T-cell (primary cell): Measurements from ENCODE around the gene GDF7. TPM values are rescaled to one million over a fixed set of nuclear protein-coding genes. Genes with fewer than 3 reads are reported as not detected.
A peak's percentile ranks its signal among the peaks of the same experiment; 100 is the strongest.

Source experiments
- ATAC-seq, 4 experiments: fragments of 200-7000 bp in 3 of 4; fragments of 150-1000 bp in 1 of 4; cut with Tn5 transposase; replicated peaks in 1 of 4; 1 replicate in 3 of 4; 2 replicates in 1 of 4; pipeline ENCODE4 v1.10.0; 2021; ENCODE audit warnings: moderate library complexity in 3 of 4, mild to moderate bottlenecking in 2 of 4, moderate number of reproducible peaks in 1 of 4
- CTCF ChIA-PET, 2 donors: fragments of 300-600 bp; sonication (Branson Sonifier 250); formaldehyde crosslinking; loops; one replicate each; lab custom pipeline; 2022; ENCODE audit warnings: antibody characterized with exemption in 2 of 2; lab: Charles Lee
- POLR2A ChIA-PET, 2 donors: fragments of 300-600 bp; sonication (Branson Sonifier 250); formaldehyde crosslinking; loops; one replicate each; lab custom pipeline; 2022; ENCODE audit warnings: antibody characterized with exemption in 2 of 2; lab: Charles Lee
- DNase-seq, 35 experiments: peaks; one replicate each; pipeline versions ENCODE4 v3.0.0 to v3.0.0-alpha.2; 2013 to 2023
- H3K27ac ChIP-seq: one replicate; pipeline ENCODE4 v1.5.1; 2013; ENCODE audit warnings: low read length
- H3K27me3 ChIP-seq, 2 experiments: replicated peaks in 1 of 2; 1 replicate in 1 of 2; 2 replicates in 1 of 2; pipeline versions ENCODE4 v1.6.1 to v1.7.0; 2013; ENCODE audit warnings: low read length in 1 of 2, mixed read lengths in 1 of 2; ENCODE audit not compliant: control insufficient read depth in 2 of 2, insufficient read depth in 2 of 2; ENCODE audit errors: extremely low read depth in 1 of 2
- H3K36me3 ChIP-seq, 2 donors: 1 replicate in 1 of 2; 2 replicates in 1 of 2; pipeline versions ENCODE4 v1.6.1 to v1.7.0; 2013; ENCODE audit warnings: low read length in 1 of 2; ENCODE audit not compliant: control insufficient read depth in 2 of 2, insufficient read depth in 1 of 2; ENCODE audit errors: extremely low read depth in 1 of 2
- H3K4me1 ChIP-seq, 2 experiments: 1 replicate in 1 of 2; 2 replicates in 1 of 2; pipeline versions ENCODE4 v1.6.1 to v1.7.0; 2013; ENCODE audit warnings: low read length in 2 of 2, mixed read lengths in 1 of 2; ENCODE audit not compliant: insufficient read depth in 2 of 2, control insufficient read depth in 1 of 2; ENCODE audit errors: extremely low read depth in 1 of 2
- H3K4me3 ChIP-seq, 2 donors: 1 replicate in 1 of 2; 2 replicates in 1 of 2; pipeline versions ENCODE4 v1.5.1 to v1.7.0; 2013; ENCODE audit warnings: mild to moderate bottlenecking in 2 of 2, low read length in 1 of 2, moderate library complexity in 1 of 2; ENCODE audit not compliant: control insufficient read depth in 1 of 2; ENCODE audit errors: extremely low read depth in 1 of 2
- H3K9me3 ChIP-seq: 2 replicates; pipeline ENCODE4 v1.7.0; 2013
- H3K27ac Mint-ChIP-seq, 2 donors: one replicate each; pipeline ENCODE4 v1.8.0; 2020 to 2021; ENCODE audit warnings: mild to moderate bottlenecking in 2 of 2, mixed read lengths in 2 of 2
- H3K27me3 Mint-ChIP-seq, 2 donors: one replicate each; pipeline ENCODE4 v1.8.0; 2021 to 2022; ENCODE audit warnings: mixed read lengths in 2 of 2
- H3K36me3 Mint-ChIP-seq: one replicate; pipeline ENCODE4 v1.8.0; 2021; ENCODE audit warnings: mixed read lengths
- H3K4me1 Mint-ChIP-seq, 3 donors: one replicate each; pipeline ENCODE4 v1.8.0; 2020 to 2022; ENCODE audit warnings: mixed read lengths in 3 of 3, mild to moderate bottlenecking in 1 of 3
- H3K4me3 Mint-ChIP-seq, 3 donors: one replicate each; pipeline ENCODE4 v1.8.0; 2020 to 2022; ENCODE audit warnings: mild to moderate bottlenecking in 3 of 3, mixed read lengths in 3 of 3, moderate library complexity in 3 of 3
- H3K9me3 Mint-ChIP-seq, 3 donors: one replicate each; pipeline ENCODE4 v1.8.0; 2020 to 2022; ENCODE audit warnings: mixed read lengths in 3 of 3
- WGBS: methylation state at CpG from one replicate; pipeline ENCODE4 v1.1.5; 2013; ENCODE audit warnings: missing lambda C conversion rate; ENCODE audit not compliant: insufficient coverage; 5-methylcytosine and 5-hydroxymethylcytosine counted together
- total RNA-seq, 35 experiments: library from RNA in 6 of 35; stranded (reverse) in 6 of 35; fragments of 120-200 nt in 1 of 35; gene quantifications; one replicate each; pipeline versions ENCODE4 v1.2.1 to v1.2.4 and lab custom pipeline; 2013 to 2026

The GDF7 gene
- total RNA-seq, 5 donors from 2014 or later (not counting 1 experiment from before 2014, with no cell fraction given): 0.10 to 0.51 (median 0.16) TPM

GRCh38 chr2:20650877-20651730, 15.8 kb upstream of the GDF7 start, which contains the start of gene HS1BP3:
Gene HS1BP3 (minus strand): TSS chr2:20651098. CDS start chr2:20651063, 35 bp downstream.
- peaks cover 0 to 4% of the 10 kb centered on the region in 2 donors for H3K27me3 Mint-ChIP-seq
- peak; percentile 73 to 97 (median 85) for DNase-seq
- H3K36me3 ChIP-seq: no peaks in the 10 kb centered on the region
- no peaks in the 10 kb centered on the region for H3K27me3 ChIP-seq
- ChIA-PET CTCF (interaction anchor here (0.5 to 3.6 kb wide), 23 partner anchors 9 to 600 kb away, joined by 3 to 31 read pairs (median 4); partner anchors contain the start of genes GDF7 (in 1 of the 2), LAPTM4A (in 1 of the 2) and RHOB (in 1 of the 2)), POLR2A (interaction anchor here (0.5 to 2.3 kb wide), 6 partner anchors 10 to 302 kb away, joined by 3 to 22 read pairs (median 3); partner anchors contain the start of genes LDAH (in 1 of the 2) and RHOB (in 1 of the 2))
- H3K4me3 Mint-ChIP-seq: peak within 1 kb of the TSS; percentile 83 to 91 (median 87)
- H3K4me1 Mint-ChIP-seq: peaks cover 32 to 42% (median 36%) of the 10 kb centered on the region in 3 donors
- peak within 1 kb of the TSS; percentile 71 to 81 for H3K4me3 ChIP-seq
- H3K9me3 Mint-ChIP-seq: no peaks in the 10 kb centered on the region
- H3K4me1 ChIP-seq: peaks cover 4 to 30% of the 10 kb centered on the region in 2 experiments
- no peaks in the 10 kb centered on the region for H3K9me3 ChIP-seq
- H3K27ac Mint-ChIP-seq: peak within 1 kb of the TSS; percentile 94 to 96
- 3% methylated on average over 72 of the region's 72 CpGs for WGBS
- ATAC-seq: peak; percentile 92 to 98 (median 96)
- H3K27ac ChIP-seq: peak within 1 kb of the TSS; percentile 93
- H3K36me3 Mint-ChIP-seq: no peaks in the 10 kb centered on the region

GRCh38 chr2:20651731-20652099, 15.2 kb upstream of the GDF7 start:
- Mint-ChIP-seq H3K4me1 (peaks cover 32 to 42% (median 36%) of the 10 kb centered on the region in 3 donors), H3K4me3 (peak overlapping the region; percentile 73 to 91 (median 87)), H3K36me3 (no peaks in the 10 kb centered on the region), H3K9me3 (no peaks in the 10 kb centered on the region), H3K27ac (peak overlapping the region; percentile 94 to 96), H3K27me3 (peaks cover 0 to 4% of the 10 kb centered on the region in 2 donors)
- Histone ChIP-seq H3K36me3 (no peaks in the 10 kb centered on the region), H3K27me3 (peaks cover 0 to 5% of the 10 kb centered on the region in 2 experiments), H3K27ac (peak overlapping the region; percentile 93), H3K4me3 (peak overlapping the region in 1 of 2 donors; percentile 50), H3K9me3 (no peaks in the 10 kb centered on the region), H3K4me1 (peaks cover 4 to 30% of the 10 kb centered on the region in 2 experiments)
- POLR2A ChIA-PET: interaction anchor here (0.7 to 2.3 kb wide), 4 partner anchors 10 to 205 kb away, joined by 3 to 22 read pairs (median 3); partner anchors contain the start of genes LDAH (in 1 of the 2) and RHOB (in 1 of the 2)
- ATAC-seq (no peak), DNase-seq (no peak)
- CTCF ChIA-PET: interaction anchor here (0.5 to 3.6 kb wide), 16 partner anchors 9 to 600 kb away, joined by 3 to 31 read pairs (median 5); partner anchors contain the start of genes GDF7 (in 1 of the 2), LAPTM4A (in 1 of the 2) and RHOB (in 1 of the 2)
- WGBS: 71% methylated on average over 2 of the region's 7 CpGs

- no peaks in the 10 kb centered on the region for H3K9me3 Mint-ChIP-seq
- Histone ChIP-seq H3K9me3 (no peaks in the 10 kb centered on the region), H3K36me3 (no peaks in the 10 kb centered on the region), H3K27me3 (peaks cover 0 to 7% of the 10 kb centered on the region in 2 experiments), H3K27ac (no peak overlapping the region), H3K4me3 (no peak overlapping the region), H3K4me1 (peaks cover 4 to 30% of the 10 kb centered on the region in 2 experiments)
- H3K36me3 Mint-ChIP-seq: no peaks in the 10 kb centered on the region
- H3K4me1 Mint-ChIP-seq: peaks cover 32 to 42% (median 36%) of the 10 kb centered on the region in 3 donors
- ATAC-seq (no peak), DNase-seq (no peak)
- 96% methylated on average over 4 of the region's 7 CpGs for WGBS
- peak overlapping the region; percentile 73 to 91 (median 87) for H3K4me3 Mint-ChIP-seq
- CTCF ChIA-PET: interaction anchor here (0.6 to 3.6 kb wide), 6 partner anchors 9 to 351 kb away, joined by 6 to 31 read pairs (median 13); partner anchors contain the start of genes GDF7 (in 1 of the 2) and RHOB (in 1 of the 2)
- peak overlapping the region; percentile 94 to 96 for H3K27ac Mint-ChIP-seq
- H3K27me3 Mint-ChIP-seq: peaks cover 0 to 4% of the 10 kb centered on the region in 2 donors
- POLR2A ChIA-PET: interaction anchor here in 1 of 2 donors (2.3 kb wide), 1 partner anchor 205 kb away, joined by 22 read pairs; the partner anchor contains the start of gene RHOB
Measured at GRCh38 chr2:20652141-20652540, 14.8 kb upstream of the GDF7 start.

- Mint-ChIP-seq H3K4me3 (no peak overlapping the region), H3K27ac (peak overlapping the region in 1 of 2 donors; percentile 29), H3K27me3 (peaks cover 2 to 5% of the 10 kb centered on the region in 2 donors), H3K4me1 (peaks cover 31 to 39% (median 35%) of the 10 kb centered on the region in 3 donors), H3K36me3 (no peaks in the 10 kb centered on the region), H3K9me3 (no peaks in the 10 kb centered on the region)
- peaks cover 0 to 7% of the 10 kb centered on the region in 2 experiments for H3K27me3 ChIP-seq
- H3K9me3 ChIP-seq: no peaks in the 10 kb centered on the region
- ATAC-seq (no peak), DNase-seq (no peak)
- H3K4me1 ChIP-seq: peaks cover 4 to 29% of the 10 kb centered on the region in 2 experiments
- ChIA-PET CTCF (interaction anchor here (0.5 to 3.6 kb wide), 5 partner anchors 8 to 220 kb away, joined by 3 to 31 read pairs (median 19); partner anchors contain the start of gene RHOB (in 1 of the 2)), POLR2A (no interaction called here)
- no peak overlapping the region for H3K27ac ChIP-seq
- WGBS: 92% methylated on average over 9 of the region's 11 CpGs
- no peaks in the 10 kb centered on the region for H3K36me3 ChIP-seq
- no peak overlapping the region for H3K4me3 ChIP-seq
Measured at GRCh38 chr2:20652673-20653575, 14.0 kb upstream of the GDF7 start.

GRCh38 chr2:20653695-20654534, 13.0 kb upstream of the GDF7 start:
- ATAC-seq: no peak
- ChIA-PET POLR2A (no interaction called here), CTCF (interaction anchor here (0.5 to 1.5 kb wide), 3 partner anchors 11 to 209 kb away, joined by 3 to 7 read pairs (median 4); no protein-coding TSS in a partner anchor)
- Histone ChIP-seq H3K4me3 (no peak overlapping the region), H3K27ac (no peak overlapping the region), H3K9me3 (no peaks in the 10 kb centered on the region), H3K27me3 (peaks cover 0 to 7% of the 10 kb centered on the region in 2 experiments), H3K36me3 (no peaks in the 10 kb centered on the region), H3K4me1 (peaks cover 4 to 26% of the 10 kb centered on the region in 2 experiments)
- DNase-seq: no peak
- peaks cover 8 to 13% of the 10 kb centered on the region in 2 donors for H3K27me3 Mint-ChIP-seq
- peaks cover 23 to 29% (median 25%) of the 10 kb centered on the region in 3 donors for H3K4me1 Mint-ChIP-seq
- H3K4me3 Mint-ChIP-seq: no peak overlapping the region
- no peak overlapping the region for H3K27ac Mint-ChIP-seq
- WGBS: 81% methylated on average over 4 of the region's 7 CpGs
- H3K36me3 Mint-ChIP-seq: no peaks in the 10 kb centered on the region
- no peaks in the 10 kb centered on the region for H3K9me3 Mint-ChIP-seq
